ENCODE results near the gene NKD2. TPM values are rescaled to one million over a fixed set of nuclear protein-coding genes. Genes with fewer than 3 reads are reported as not detected.

Gene NKD2
- total RNA-seq, 2 experiments from 2014 or later = 0.38 TPM

DNA sequence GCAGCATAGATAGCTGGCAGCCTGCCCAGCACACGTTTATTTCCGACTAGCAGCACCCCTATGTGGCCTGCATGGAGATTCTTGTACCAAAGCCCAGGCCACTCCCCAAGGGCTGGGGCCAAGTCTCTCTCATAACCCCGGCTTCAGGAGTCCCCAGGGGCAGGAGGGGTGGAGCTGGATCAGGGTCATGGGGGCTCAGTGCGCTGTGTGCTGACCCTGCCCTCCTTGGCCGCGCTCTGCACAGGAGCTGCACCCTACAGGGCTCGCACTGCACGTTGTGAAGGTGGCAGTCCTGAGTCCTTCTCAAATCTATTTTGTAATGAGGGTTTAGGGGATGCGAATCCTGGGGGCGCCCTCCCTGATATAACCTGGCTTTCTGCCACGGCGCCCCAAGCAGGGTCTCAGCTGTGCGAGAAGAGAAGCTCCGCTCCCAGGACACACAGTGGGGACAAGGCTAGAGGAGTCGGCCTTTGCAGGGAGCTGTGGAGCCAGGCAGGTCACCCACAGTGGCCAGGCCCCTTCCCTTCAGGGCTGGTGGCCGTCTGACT lies 28.6 kb downstream of the NKD2 start:
- H3K36me3 ChIP-seq (ENCODE audit: insufficient read depth, low read length) = no peaks in the 10 kb centered on the region
- POLR2A ChIA-PET = interaction anchor here (0.7 kb wide), 1 partner anchor 20 kb away, joined by 3 read pairs; no protein-coding TSS in a partner anchor
- CTCF ChIA-PET (ENCODE audit: unreplicated experiment) = no interaction called here
- no peaks in the 10 kb centered on the region for H3K9me2 ChIP-seq (ENCODE audit: insufficient read depth, low read length)
- no peak overlapping the region for H3K4me3 ChIP-seq (ENCODE audit: low read depth, low read length, poor library complexity, severe bottlenecking)
- H3K27ac ChIP-seq (ENCODE audit: low read depth, low read length, poor library complexity, severe bottlenecking) = no peak overlapping the region
- no peak overlapping the region for H3K4me2 ChIP-seq (ENCODE audit: low read length)
- intact Hi-C loops (cut with micrococcal nuclease; ENCODE audit: unreplicated experiment) = no loop called here
- no peaks in the 10 kb centered on the region for H4K20me1 ChIP-seq (ENCODE audit: insufficient read depth, low read length)
- no peak for DNase-seq (ENCODE audit: low spot score)
- TF ChIP-seq, protein P1, sequence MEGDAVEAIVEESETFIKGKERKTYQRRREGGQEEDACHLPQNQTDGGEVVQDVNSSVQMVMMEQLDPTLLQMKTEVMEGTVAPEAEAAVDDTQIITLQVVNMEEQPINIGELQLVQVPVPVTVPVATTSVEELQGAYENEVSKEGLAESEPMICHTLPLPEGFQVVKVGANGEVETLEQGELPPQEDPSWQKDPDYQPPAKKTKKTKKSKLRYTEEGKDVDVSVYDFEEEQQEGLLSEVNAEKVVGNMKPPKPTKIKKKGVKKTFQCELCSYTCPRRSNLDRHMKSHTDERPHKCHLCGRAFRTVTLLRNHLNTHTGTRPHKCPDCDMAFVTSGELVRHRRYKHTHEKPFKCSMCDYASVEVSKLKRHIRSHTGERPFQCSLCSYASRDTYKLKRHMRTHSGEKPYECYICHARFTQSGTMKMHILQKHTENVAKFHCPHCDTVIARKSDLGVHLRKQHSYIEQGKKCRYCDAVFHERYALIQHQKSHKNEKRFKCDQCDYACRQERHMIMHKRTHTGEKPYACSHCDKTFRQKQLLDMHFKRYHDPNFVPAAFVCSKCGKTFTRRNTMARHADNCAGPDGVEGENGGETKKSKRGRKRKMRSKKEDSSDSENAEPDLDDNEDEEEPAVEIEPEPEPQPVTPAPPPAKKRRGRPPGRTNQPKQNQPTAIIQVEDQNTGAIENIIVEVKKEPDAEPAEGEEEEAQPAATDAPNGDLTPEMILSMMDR (conservative IDR thresholded peaks at IDR 0.05; ENCODE audit: low read length) = no peak
- no peak for TF ChIP-seq EZH2phosphoT487 (IDR thresholded peaks at IDR 0.05; ENCODE audit: borderline replicate concordance, low read depth, low read length)
- no peak overlapping the region for H2AFZ ChIP-seq (ENCODE audit: low read length)
- H3K9me3 ChIP-seq (ENCODE audit: low read length) = no peaks in the 10 kb centered on the region
- H3K4me1 ChIP-seq (ENCODE audit: insufficient read depth, low read length, poor library complexity, severe bottlenecking) = no peaks in the 10 kb centered on the region
- H3K79me2 ChIP-seq (ENCODE audit: insufficient read depth, low read depth, low read length) = no peaks in the 10 kb centered on the region
- BruUV-seq (replicated peaks) = no TSS peak

DNA sequence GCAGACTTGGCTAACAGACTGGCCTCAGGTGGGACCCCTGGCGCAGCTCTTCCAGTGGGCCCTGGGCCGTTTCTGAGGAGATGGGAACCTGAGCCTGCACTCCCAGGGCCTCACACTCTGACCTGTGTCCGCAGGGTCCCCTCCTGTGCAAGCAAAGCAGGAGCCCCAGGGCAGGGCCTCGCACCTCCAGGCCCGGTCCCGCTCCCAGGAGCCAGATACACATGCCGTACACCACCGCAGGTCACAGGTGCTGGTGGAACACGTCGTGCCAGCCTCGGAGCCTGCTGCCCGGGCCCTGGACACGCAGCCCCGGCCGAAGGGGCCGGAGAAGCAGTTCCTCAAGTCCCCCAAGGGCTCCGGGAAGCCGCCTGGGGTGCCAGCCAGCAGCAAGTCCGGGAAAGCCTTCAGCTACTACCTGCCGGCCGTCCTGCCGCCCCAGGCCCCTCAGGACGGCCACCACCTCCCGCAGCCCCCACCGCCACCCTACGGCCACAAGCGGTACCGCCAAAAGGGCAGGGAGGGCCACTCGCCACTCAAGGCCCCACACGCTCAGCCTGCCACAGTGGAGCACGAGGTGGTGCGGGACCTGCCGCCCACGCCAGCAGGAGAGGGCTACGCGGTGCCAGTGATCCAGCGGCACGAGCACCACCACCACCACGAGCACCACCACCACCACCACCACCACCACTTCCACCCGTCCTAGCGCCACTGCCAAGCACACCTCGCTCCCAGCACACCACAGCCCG lies 29.2 kb downstream of the NKD2 start:
- CTCF ChIA-PET (ENCODE audit: unreplicated experiment) = no interaction called here
- H2AFZ ChIP-seq (ENCODE audit: low read length) = no peak overlapping the region
- no TSS peak for BruUV-seq (replicated peaks)

More for the DNA sequence above, 29.2 kb downstream of the NKD2 start:
- H3K27ac ChIP-seq (ENCODE audit: low read depth, low read length, poor library complexity, severe bottlenecking) = no peak overlapping the region
- H3K4me3 ChIP-seq (ENCODE audit: low read depth, low read length, poor library complexity, severe bottlenecking) = no peak overlapping the region
- no peaks in the 10 kb centered on the region for H4K20me1 ChIP-seq (ENCODE audit: insufficient read depth, low read length)
- H3K4me1 ChIP-seq (ENCODE audit: insufficient read depth, low read length, poor library complexity, severe bottlenecking) = no peaks in the 10 kb centered on the region
- no peaks in the 10 kb centered on the region for H3K36me3 ChIP-seq (ENCODE audit: insufficient read depth, low read length)
- POLR2A ChIA-PET = no interaction called here
- DNase-seq (ENCODE audit: low spot score) = no peak
- no peak for TF ChIP-seq EZH2phosphoT487 (IDR thresholded peaks at IDR 0.05; ENCODE audit: borderline replicate concordance, low read depth, low read length)
- TF ChIP-seq, protein P1 (conservative IDR thresholded peaks at IDR 0.05; ENCODE audit: low read length) = no peak
- H3K79me2 ChIP-seq (ENCODE audit: insufficient read depth, low read depth, low read length) = no peaks in the 10 kb centered on the region
- no peak overlapping the region for H3K4me2 ChIP-seq (ENCODE audit: low read length)
- intact Hi-C loops (cut with micrococcal nuclease; ENCODE audit: unreplicated experiment) = no loop called here
- no peaks in the 10 kb centered on the region for H3K9me3 ChIP-seq (ENCODE audit: low read length)
- H3K9me2 ChIP-seq (ENCODE audit: insufficient read depth, low read length) = no peaks in the 10 kb centered on the region

Measured in OCI-LY7 (cell line).